ENCODE data around the gene ADM2.

The ADM2 gene

GRCh38 chr22:50490531-50491308 lies 9.4 kb downstream of the ADM2 start:
- no peak overlapping the region for H3K4me3 ChIP-seq (replicated peaks; ENCODE audit: low read depth, low read length)
- no peak for TF ChIP-seq CTCF (IDR thresholded peaks at IDR 0.05; ENCODE audit: low read depth, low read length, missing control alignments)
- DNase-seq (ENCODE audit: extremely low read depth, low read depth): no peak

GRCh38 chr22:50497093-50497492 lies 15.8 kb downstream of the ADM2 start:
- no peak for TF ChIP-seq CTCF (IDR thresholded peaks at IDR 0.05; ENCODE audit: low read depth, low read length, missing control alignments)
- no peak for DNase-seq (ENCODE audit: extremely low read depth, low read depth)

GRCh38 chr22:50498322-50498890 lies 17.1 kb downstream of the ADM2 start:
- H3K4me3 ChIP-seq (replicated peaks; ENCODE audit: low read depth, low read length): no peak overlapping the region
- peak; percentile 30 for DNase-seq (ENCODE audit: extremely low read depth, low read depth)
- peak; percentile 69 for TF ChIP-seq CTCF (IDR thresholded peaks at IDR 0.05; ENCODE audit: low read depth, low read length, missing control alignments)

More at GRCh38 chr22:50497093-50497492, 15.8 kb downstream of the ADM2 start:
- no peak overlapping the region for H3K4me3 ChIP-seq (replicated peaks; ENCODE audit: low read depth, low read length)

GRCh38 chr22:50500452-50500851 lies 19.1 kb downstream of the ADM2 start:
- no peak for TF ChIP-seq CTCF (IDR thresholded peaks at IDR 0.05; ENCODE audit: low read depth, low read length, missing control alignments)
- DNase-seq (ENCODE audit: extremely low read depth, low read depth): no peak
- H3K4me3 ChIP-seq (replicated peaks; ENCODE audit: low read depth, low read length): no peak overlapping the region

GRCh38 chr22:50502096-50502495 lies 20.8 kb downstream of the ADM2 start:
- H3K4me3 ChIP-seq (replicated peaks; ENCODE audit: low read depth, low read length): no peak overlapping the region
- no peak for DNase-seq (ENCODE audit: extremely low read depth, low read depth)
- no peak for TF ChIP-seq CTCF (IDR thresholded peaks at IDR 0.05; ENCODE audit: low read depth, low read length, missing control alignments)

- no peak for DNase-seq (ENCODE audit: extremely low read depth, low read depth)
- H3K4me3 ChIP-seq (replicated peaks; ENCODE audit: low read depth, low read length): no peak overlapping the region
- TF ChIP-seq CTCF (IDR thresholded peaks at IDR 0.05; ENCODE audit: low read depth, low read length, missing control alignments): no peak
Observed at GRCh38 chr22:50502628-50503474, 21.5 kb downstream of the ADM2 start.
